Measurements from ENCODE around the gene MAPK4. TPM values are rescaled to one million over a fixed set of nuclear protein-coding genes. Genes with fewer than 3 reads are reported as not detected.
"Not testable (repeated sequence)": the region's sequence is repeated elsewhere in the genome, so short reads cannot be mapped to it uniquely, and the experiment has no call there.

Gene MAPK4
- total RNA-seq, 6 experiments from 2014 or later, result not detected

DNA sequence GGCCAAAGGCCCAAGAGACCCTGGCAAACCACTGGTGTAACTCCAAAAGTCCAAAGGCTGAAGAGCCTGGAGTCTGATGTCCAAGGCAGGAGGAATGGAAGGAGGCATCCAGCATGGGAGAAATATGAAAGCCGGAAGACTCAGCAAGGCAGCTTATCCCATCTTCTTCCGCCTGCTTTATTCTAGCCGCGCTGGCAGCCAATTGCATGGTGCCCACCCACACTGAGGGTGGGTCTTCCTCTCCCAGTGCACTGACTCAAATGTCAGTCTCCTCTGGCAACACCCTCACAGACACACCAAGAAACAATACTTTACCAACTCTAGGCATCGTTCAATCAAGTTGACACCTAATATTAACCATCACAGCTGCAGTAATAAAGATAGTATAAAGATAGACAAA, 34.1 kb downstream of the MAPK4 start:
- Mint-ChIP-seq H3K4me1 (ENCODE audit: low read depth) (no peaks in the 10 kb centered on the region), H3K27ac (no peak overlapping the region), H3K9me3 (peaks cover 32% of the 10 kb centered on the region), H3K27me3 (ENCODE audit: insufficient read depth) (no peaks in the 10 kb centered on the region), H3K4me3 (no peak overlapping the region), H3K36me3 (ENCODE audit: low read depth) (no peaks in the 10 kb centered on the region)
- no peak for DNase-seq
- TF ChIP-seq, protein P1, sequence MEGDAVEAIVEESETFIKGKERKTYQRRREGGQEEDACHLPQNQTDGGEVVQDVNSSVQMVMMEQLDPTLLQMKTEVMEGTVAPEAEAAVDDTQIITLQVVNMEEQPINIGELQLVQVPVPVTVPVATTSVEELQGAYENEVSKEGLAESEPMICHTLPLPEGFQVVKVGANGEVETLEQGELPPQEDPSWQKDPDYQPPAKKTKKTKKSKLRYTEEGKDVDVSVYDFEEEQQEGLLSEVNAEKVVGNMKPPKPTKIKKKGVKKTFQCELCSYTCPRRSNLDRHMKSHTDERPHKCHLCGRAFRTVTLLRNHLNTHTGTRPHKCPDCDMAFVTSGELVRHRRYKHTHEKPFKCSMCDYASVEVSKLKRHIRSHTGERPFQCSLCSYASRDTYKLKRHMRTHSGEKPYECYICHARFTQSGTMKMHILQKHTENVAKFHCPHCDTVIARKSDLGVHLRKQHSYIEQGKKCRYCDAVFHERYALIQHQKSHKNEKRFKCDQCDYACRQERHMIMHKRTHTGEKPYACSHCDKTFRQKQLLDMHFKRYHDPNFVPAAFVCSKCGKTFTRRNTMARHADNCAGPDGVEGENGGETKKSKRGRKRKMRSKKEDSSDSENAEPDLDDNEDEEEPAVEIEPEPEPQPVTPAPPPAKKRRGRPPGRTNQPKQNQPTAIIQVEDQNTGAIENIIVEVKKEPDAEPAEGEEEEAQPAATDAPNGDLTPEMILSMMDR (IDR thresholded peaks at IDR 0.05), result no peak

DNA sequence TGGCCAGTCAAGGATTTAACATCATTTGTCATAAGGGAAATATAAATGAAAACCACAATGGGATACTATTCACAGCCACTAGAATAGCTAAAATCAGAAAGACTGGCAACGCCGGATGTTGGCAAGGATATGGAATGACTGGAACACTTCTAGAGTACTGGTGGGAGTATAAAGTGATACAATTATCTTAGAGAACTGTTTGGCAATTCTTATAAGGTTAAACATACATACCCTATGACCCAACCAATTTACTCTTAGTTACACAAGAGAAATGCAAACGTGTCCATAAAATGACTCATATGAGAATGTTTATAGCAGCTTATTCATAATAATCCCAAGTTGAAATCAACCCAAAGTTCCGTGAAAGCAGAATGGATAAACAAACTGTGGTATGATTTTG, 35.1 kb downstream of the MAPK4 start:
- no peak overlapping the region for H3K4me3 Mint-ChIP-seq
- H3K4me1 Mint-ChIP-seq (ENCODE audit: low read depth), result no peaks in the 10 kb centered on the region
- TF ChIP-seq, protein P1 (IDR thresholded peaks at IDR 0.05), result no peak
- H3K27ac Mint-ChIP-seq, result no peak overlapping the region
- H3K9me3 Mint-ChIP-seq, result peaks cover 27% of the 10 kb centered on the region
- no peak for DNase-seq
- H3K36me3 Mint-ChIP-seq (ENCODE audit: low read depth), result no peaks in the 10 kb centered on the region
- H3K27me3 Mint-ChIP-seq (ENCODE audit: insufficient read depth), result no peaks in the 10 kb centered on the region

DNA sequence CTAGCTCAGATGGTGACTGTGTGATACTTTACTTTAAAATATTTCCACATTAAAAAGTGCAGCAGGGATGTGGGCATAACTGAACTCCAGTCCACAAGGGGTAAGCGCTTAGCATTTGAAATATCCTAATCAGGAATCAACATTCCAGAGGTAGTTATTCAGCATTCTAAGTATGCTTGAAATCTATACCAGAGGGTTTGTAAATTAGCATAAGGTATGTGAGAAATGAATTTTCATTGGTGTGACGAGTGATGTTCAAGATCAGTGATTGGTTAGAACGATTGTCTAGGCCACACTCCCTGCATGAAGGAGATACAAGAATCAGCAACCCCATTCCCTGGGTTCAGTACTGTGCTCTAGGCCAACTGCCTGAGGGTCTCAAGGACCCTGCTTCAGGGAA, 42.6 kb downstream of the MAPK4 start:
- H3K27ac Mint-ChIP-seq, result no peak overlapping the region
- no peak overlapping the region for H3K4me3 Mint-ChIP-seq
- H3K36me3 Mint-ChIP-seq (ENCODE audit: low read depth), result no peaks in the 10 kb centered on the region
- H3K27me3 Mint-ChIP-seq (ENCODE audit: insufficient read depth), result peaks cover 5% of the 10 kb centered on the region
- H3K4me1 Mint-ChIP-seq (ENCODE audit: low read depth), result no peaks in the 10 kb centered on the region
- peaks cover 20% of the 10 kb centered on the region for H3K9me3 Mint-ChIP-seq
- TF ChIP-seq, protein P1 (IDR thresholded peaks at IDR 0.05), result no peak
- no peak for DNase-seq

DNA sequence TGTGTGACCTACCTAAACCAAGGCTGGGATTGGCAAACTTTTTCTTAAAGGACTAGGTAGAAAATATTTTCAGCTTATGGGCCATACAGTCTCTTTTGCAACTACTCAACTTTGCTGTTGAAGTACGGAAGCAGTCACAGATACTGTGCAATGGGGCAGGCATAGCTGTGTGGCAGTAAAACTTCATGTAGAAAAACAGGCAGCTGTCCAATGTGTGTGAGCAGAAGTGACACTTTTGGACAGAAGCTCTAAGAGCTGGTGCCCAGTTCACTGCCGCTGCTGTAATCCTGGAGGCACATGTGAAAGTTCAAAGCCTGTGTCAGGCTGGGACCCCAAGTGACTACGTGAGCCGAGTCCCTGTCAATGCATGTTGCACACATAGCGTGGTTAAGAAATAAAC, 46.7 kb downstream of the MAPK4 start:
- Mint-ChIP-seq H3K4me3 (no peak overlapping the region), H3K36me3 (ENCODE audit: low read depth) (no peaks in the 10 kb centered on the region), H3K27ac (no peak overlapping the region), H3K9me3 (peaks cover 45% of the 10 kb centered on the region), H3K4me1 (ENCODE audit: low read depth) (no peaks in the 10 kb centered on the region), H3K27me3 (ENCODE audit: insufficient read depth) (peaks cover 4% of the 10 kb centered on the region; the same call in 1 of the 2 replicates)
- TF ChIP-seq, protein P1 (IDR thresholded peaks at IDR 0.05), result no peak
- no peak for DNase-seq

DNA sequence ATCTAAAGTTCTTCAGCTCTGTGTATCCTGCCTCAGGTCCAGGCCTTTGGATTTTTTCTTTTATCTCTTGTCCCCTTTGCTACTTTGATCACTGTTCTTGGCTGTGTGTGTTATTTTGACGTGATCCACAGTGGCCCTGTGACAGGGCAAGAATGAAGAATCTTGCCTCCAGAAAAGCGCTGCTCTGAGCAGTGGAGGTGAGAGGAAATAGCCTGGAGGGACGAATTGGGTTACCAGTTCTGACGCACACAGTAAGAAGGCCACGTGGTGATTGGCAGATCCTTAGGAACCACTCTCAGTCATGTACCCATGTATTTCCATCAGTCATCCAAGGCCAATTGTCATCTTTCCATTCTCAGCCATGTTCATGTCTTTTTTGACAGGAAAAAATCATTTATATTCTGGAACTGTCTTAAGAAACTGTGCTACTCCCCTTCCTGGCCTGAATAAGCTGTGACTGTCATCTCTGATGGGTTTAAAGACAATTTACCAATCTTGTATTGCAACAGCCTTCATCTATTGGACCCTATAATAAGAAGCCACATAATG, 47.6 kb downstream of the MAPK4 start:
- no peak overlapping the region for H3K27ac Mint-ChIP-seq
- H3K9me3 Mint-ChIP-seq, result peaks cover 49% of the 10 kb centered on the region
- H3K36me3 Mint-ChIP-seq (ENCODE audit: low read depth), result no peaks in the 10 kb centered on the region
- H3K4me3 Mint-ChIP-seq, result no peak overlapping the region
- H3K4me1 Mint-ChIP-seq (ENCODE audit: low read depth), result no peaks in the 10 kb centered on the region
- DNase-seq, result no peak
- TF ChIP-seq, protein P1 (IDR thresholded peaks at IDR 0.05), result no peak
- peaks cover 4% of the 10 kb centered on the region; the same call in 1 of the 2 replicates for H3K27me3 Mint-ChIP-seq (ENCODE audit: insufficient read depth)

DNA sequence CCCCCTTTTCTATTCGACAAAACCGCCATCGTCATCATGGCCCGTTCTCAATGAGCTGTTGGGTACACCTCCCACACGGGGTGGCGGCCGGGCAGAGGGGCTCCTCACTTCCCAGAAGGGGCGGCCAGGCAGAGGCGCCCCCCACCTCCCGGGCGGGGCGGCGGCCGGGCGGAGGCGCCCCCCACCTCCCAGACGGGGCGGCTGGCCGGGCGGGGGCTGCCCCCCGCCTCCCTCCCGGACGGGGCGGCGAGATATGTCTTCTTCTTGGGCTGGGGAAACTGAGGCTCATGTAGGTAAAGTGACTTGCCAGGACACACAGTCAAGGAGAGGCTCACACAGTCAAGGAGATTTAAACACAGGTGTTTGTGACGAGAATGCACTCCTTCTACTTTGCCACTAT, 49.3 kb downstream of the MAPK4 start:
- H3K27me3 Mint-ChIP-seq (ENCODE audit: insufficient read depth); H3K4me1 Mint-ChIP-seq (ENCODE audit: low read depth); H3K36me3 Mint-ChIP-seq (ENCODE audit: low read depth): not testable (repeated sequence)

More for the DNA sequence above, 49.3 kb downstream of the MAPK4 start:
- not testable (repeated sequence) for H3K27ac Mint-ChIP-seq, H3K4me3 Mint-ChIP-seq, DNase-seq
- H3K9me3 Mint-ChIP-seq, result peaks cover 53% of the 10 kb centered on the region

Measured in HFFc6 (cell line).